Middle frontal gyrus (tissue), 1 donor: ENCODE results near the gene ZBTB47.

Source experiments
- DNase-seq: peaks from one replicate; pipeline ENCODE4 v3.0.0-alpha.2; 2015; ENCODE audit warnings: low spot score; ENCODE audit errors: extremely low spot score

The ZBTB47 gene

GRCh38 chr3:42712344-42712648 is 58.8 kb downstream of the ZBTB47 start:
- no peak for DNase-seq

- DNase-seq: no peak
These were observed 59.3 kb downstream of the ZBTB47 start for GRCh38 chr3:42712688-42713372.

GRCh38 chr3:42713747-42714146 is 60.2 kb downstream of the ZBTB47 start:
- no peak for DNase-seq

GRCh38 chr3:42714171-42714852 is 60.8 kb downstream of the ZBTB47 start:
- no peak for DNase-seq
